NB4 (cell line): ENCODE data around the gene PSMB2.

Source experiments
- CTCF ChIP-seq: IDR thresholded peaks from one replicate; pipeline ENCODE4 v1.5.1; 2012; ENCODE audit warnings: low read depth, low read length
- MAX ChIP-seq: IDR thresholded peaks from 2 replicates; pipeline ENCODE4 v1.6.1; 2011; ENCODE audit warnings: low read depth, low read length
- MYC ChIP-seq: IDR thresholded peaks from 2 replicates; pipeline ENCODE4 v1.6.1; 2011; ENCODE audit warnings: low read depth, low read length
- POLR2A ChIP-seq: IDR thresholded peaks from 2 replicates; pipeline ENCODE4 v1.6.1; 2011; ENCODE audit warnings: mild to moderate bottlenecking; ENCODE audit not compliant: insufficient read length; ENCODE audit errors: extremely low read depth

DNA sequence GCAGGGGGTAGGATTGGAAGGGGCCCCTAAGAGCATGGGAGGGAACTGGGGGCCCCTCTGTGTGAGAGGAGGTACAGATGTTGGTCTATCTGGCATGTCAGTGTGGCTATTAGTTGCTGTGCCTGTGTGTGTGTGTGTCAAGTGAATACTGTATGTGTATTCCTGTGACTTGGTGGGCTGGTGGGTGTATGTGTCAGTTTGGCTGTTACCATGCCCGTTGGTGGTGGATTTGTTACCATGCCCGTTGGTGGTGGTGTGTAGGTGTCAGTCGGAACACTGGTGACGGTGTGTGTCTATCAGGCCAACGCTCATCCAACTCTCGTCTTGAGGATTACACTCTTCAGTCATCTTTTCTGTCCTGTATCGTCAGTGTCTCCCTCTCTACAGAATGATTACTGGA lies 45.6 kb downstream of the PSMB2 start:
- TF ChIP-seq POLR2A (no peak), CTCF (no peak), MAX (no peak), MYC (no peak)
